HG03039 (cell line): ENCODE data around the gene NUDT14.

ENCODE experiments used
- ATAC-seq: cut with Tn5 transposase; IDR thresholded peaks from one replicate; pipeline ENCODE4 v1.9.1; 2021; ENCODE audit warnings: mild to moderate bottlenecking, moderate library complexity; ENCODE audit not compliant: unreplicated experiment

Gene NUDT14

GRCh38 chr14:105149146-105149781 is 31.8 kb downstream of the NUDT14 start:
- ATAC-seq, result no peak

- no peak for ATAC-seq
Measured at GRCh38 chr14:105148604-105149145, 32.4 kb downstream of the NUDT14 start.

GRCh38 chr14:105147671-105148603 is 33.2 kb downstream of the NUDT14 start:
- no peak for ATAC-seq

- ATAC-seq, result no peak
Measured at GRCh38 chr14:105146976-105147635, 34.0 kb downstream of the NUDT14 start.

GRCh38 chr14:105146181-105146975 is 34.7 kb downstream of the NUDT14 start:
- no peak for ATAC-seq

GRCh38 chr14:105145381-105146180 is 35.5 kb downstream of the NUDT14 start:
- no peak for ATAC-seq

- ATAC-seq, result no peak
Measured at GRCh38 chr14:105144666-105145380, 36.3 kb downstream of the NUDT14 start.

- ATAC-seq, result no peak
Measured at GRCh38 chr14:105144026-105144665, 37.0 kb downstream of the NUDT14 start.

GRCh38 chr14:105143451-105144025 is 37.6 kb downstream of the NUDT14 start:
- no peak for ATAC-seq

- ATAC-seq, result no peak
Measured at GRCh38 chr14:105142651-105143450, 38.3 kb downstream of the NUDT14 start.

- no peak for ATAC-seq
Measured at GRCh38 chr14:105141486-105142281, 39.4 kb downstream of the NUDT14 start.

- ATAC-seq, result no peak
Measured at GRCh38 chr14:105141026-105141425, 40.1 kb downstream of the NUDT14 start.

GRCh38 chr14:105140581-105140980 is 40.5 kb downstream of the NUDT14 start:
- no peak for ATAC-seq

- ATAC-seq, result no peak
Measured at GRCh38 chr14:105139831-105140239, 41.3 kb downstream of the NUDT14 start.

GRCh38 chr14:105139212-105139825 is 41.8 kb downstream of the NUDT14 start:
- ATAC-seq, result no peak

- no peak for ATAC-seq
Measured at GRCh38 chr14:105138551-105139111, 42.5 kb downstream of the NUDT14 start.
